Nephron (organoid): ENCODE results near the gene JARID2.

ENCODE experiments used
- H3K27ac Mint-ChIP-seq, 3 experiments: 2 replicates each; pipeline ENCODE4 v1.8.0; 2020; ENCODE audit warnings: mixed read lengths in 3 of 3, mild to moderate bottlenecking in 2 of 3, moderate library complexity in 1 of 3
- H3K27me3 Mint-ChIP-seq: 2 replicates; pipeline ENCODE4 v1.8.0; 2021; ENCODE audit warnings: low read depth, mild to moderate bottlenecking, moderate library complexity, mixed read lengths
- H3K36me3 Mint-ChIP-seq: 2 replicates; pipeline ENCODE4 v1.8.0; 2020; ENCODE audit warnings: low read depth, mixed read lengths
- H3K4me1 Mint-ChIP-seq: 2 replicates; pipeline ENCODE4 v1.8.0; 2020; ENCODE audit warnings: mixed read lengths
- H3K4me3 Mint-ChIP-seq, 3 experiments: 2 replicates each; pipeline ENCODE4 v1.8.0; 2020; ENCODE audit warnings: mild to moderate bottlenecking in 3 of 3, mixed read lengths in 3 of 3, moderate library complexity in 2 of 3
- H3K9me3 Mint-ChIP-seq: 2 replicates; pipeline ENCODE4 v1.8.0; 2020; ENCODE audit warnings: mixed read lengths
- TF ChIP-seq, protein P1 (sequence below), 3 experiments: fragments of 200-600 bp; sonication (generic); IDR thresholded peaks; one replicate each; pipeline ENCODE4 v1.5.0; 2021; ENCODE audit warnings: antibody characterized with exemption in 3 of 3; ENCODE audit not compliant: unreplicated experiment in 3 of 3

Gene JARID2

GRCh38 chr6:15324427-15324985 is 78.6 kb downstream of the JARID2 start:
- Mint-ChIP-seq H3K36me3 (peaks cover 5% of the 10 kb centered on the region), H3K9me3 (no peaks in the 10 kb centered on the region), H3K27ac (no peak overlapping the region), H3K4me1 (peaks cover 60% of the 10 kb centered on the region), H3K27me3 (no peaks in the 10 kb centered on the region), H3K4me3 (no peak overlapping the region)
- TF ChIP-seq, protein P1, sequence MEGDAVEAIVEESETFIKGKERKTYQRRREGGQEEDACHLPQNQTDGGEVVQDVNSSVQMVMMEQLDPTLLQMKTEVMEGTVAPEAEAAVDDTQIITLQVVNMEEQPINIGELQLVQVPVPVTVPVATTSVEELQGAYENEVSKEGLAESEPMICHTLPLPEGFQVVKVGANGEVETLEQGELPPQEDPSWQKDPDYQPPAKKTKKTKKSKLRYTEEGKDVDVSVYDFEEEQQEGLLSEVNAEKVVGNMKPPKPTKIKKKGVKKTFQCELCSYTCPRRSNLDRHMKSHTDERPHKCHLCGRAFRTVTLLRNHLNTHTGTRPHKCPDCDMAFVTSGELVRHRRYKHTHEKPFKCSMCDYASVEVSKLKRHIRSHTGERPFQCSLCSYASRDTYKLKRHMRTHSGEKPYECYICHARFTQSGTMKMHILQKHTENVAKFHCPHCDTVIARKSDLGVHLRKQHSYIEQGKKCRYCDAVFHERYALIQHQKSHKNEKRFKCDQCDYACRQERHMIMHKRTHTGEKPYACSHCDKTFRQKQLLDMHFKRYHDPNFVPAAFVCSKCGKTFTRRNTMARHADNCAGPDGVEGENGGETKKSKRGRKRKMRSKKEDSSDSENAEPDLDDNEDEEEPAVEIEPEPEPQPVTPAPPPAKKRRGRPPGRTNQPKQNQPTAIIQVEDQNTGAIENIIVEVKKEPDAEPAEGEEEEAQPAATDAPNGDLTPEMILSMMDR (IDR thresholded peaks at IDR 0.05; ENCODE audit: unreplicated experiment in 3 of 3): no peak

DNA sequence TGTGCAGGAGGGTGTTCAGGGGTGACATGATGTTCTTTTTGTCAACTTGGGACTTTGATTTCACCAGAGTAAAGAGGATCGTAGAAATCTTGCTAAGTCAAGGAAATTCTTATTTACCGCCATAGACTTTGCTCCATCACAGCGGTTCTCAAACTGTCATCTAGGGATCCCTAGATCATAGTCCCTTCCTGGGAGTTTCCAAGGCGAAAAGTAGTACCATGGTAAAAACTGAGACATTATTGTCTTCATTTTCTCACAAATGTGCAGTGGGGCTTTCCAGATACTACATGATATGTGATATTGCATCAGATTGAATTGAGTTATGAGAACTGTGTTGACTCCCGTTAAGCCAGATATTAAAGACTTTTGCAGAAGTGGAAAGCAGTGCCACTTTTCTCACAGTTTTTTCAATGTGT is 79.7 kb downstream of the JARID2 start:
- Mint-ChIP-seq H3K4me3 (no peak overlapping the region), H3K4me1 (peaks cover 62% of the 10 kb centered on the region), H3K27me3 (no peaks in the 10 kb centered on the region), H3K27ac (no peak overlapping the region), H3K36me3 (peaks cover 5% of the 10 kb centered on the region), H3K9me3 (no peaks in the 10 kb centered on the region)
- TF ChIP-seq, protein P1 (IDR thresholded peaks at IDR 0.05; ENCODE audit: unreplicated experiment in 3 of 3): no peak

GRCh38 chr6:15326067-15326614 is 80.3 kb downstream of the JARID2 start:
- Mint-ChIP-seq H3K9me3 (no peaks in the 10 kb centered on the region), H3K27ac (no peak overlapping the region)
- TF ChIP-seq, protein P1 (IDR thresholded peaks at IDR 0.05; ENCODE audit: unreplicated experiment in 3 of 3): no peak

DNA sequence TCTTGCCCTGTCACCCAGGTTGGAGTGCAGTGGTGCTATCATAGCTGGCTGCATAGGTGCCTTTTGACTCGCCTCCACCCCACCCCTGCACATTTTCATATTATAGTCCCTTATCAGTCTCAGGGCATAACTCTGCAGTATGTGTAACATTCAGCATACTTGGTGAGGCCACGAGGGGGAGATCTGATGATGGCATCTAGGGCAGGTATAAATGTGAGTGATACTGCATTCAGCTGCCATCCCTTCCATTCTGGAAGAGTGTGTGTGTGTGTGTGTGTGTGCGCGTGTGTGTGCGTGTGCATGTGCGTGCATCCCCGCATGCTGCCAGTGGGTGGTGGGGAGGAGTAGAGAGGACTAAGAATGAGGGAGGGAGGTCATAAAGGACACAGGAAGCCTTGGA is 81.4 kb downstream of the JARID2 start:
- Mint-ChIP-seq H3K4me1 (peaks cover 69% of the 10 kb centered on the region), H3K4me3 (no peak overlapping the region), H3K27me3 (no peaks in the 10 kb centered on the region), H3K36me3 (peaks cover 5% of the 10 kb centered on the region), H3K27ac (peak overlapping the region in 2 of 3 experiments; percentile 12 to 43), H3K9me3 (no peaks in the 10 kb centered on the region)
- TF ChIP-seq, protein P1 (IDR thresholded peaks at IDR 0.05; ENCODE audit: unreplicated experiment in 3 of 3): no peak

More at GRCh38 chr6:15326067-15326614, 80.3 kb downstream of the JARID2 start:
- H3K4me1 Mint-ChIP-seq: peaks cover 64% of the 10 kb centered on the region
- H3K27me3 Mint-ChIP-seq: no peaks in the 10 kb centered on the region
- H3K4me3 Mint-ChIP-seq: no peak overlapping the region
- peaks cover 5% of the 10 kb centered on the region for H3K36me3 Mint-ChIP-seq

- no peaks in the 10 kb centered on the region for H3K9me3 Mint-ChIP-seq
- TF ChIP-seq, protein P1 (IDR thresholded peaks at IDR 0.05; ENCODE audit: unreplicated experiment in 3 of 3): no peak
- peaks cover 5% of the 10 kb centered on the region for H3K36me3 Mint-ChIP-seq
- peak overlapping the region in 2 of 3 experiments; percentile 22 to 36 for H3K4me3 Mint-ChIP-seq
- peak overlapping the region; percentile 65 to 82 (median 69) for H3K27ac Mint-ChIP-seq
- H3K27me3 Mint-ChIP-seq: no peaks in the 10 kb centered on the region
- H3K4me1 Mint-ChIP-seq: peaks cover 73% of the 10 kb centered on the region
These were observed 83.4 kb downstream of the JARID2 start for GRCh38 chr6:15329197-15329671.
